OCI-M2 (cell line): Measurements from ENCODE around the gene TNPO2.

Experiments
- DNase-seq: peaks from one replicate; lab custom pipeline; 2025; ENCODE audit not compliant: unreplicated experiment; lab: John Stamatoyannopoulos, UW

The TNPO2 gene

DNA sequence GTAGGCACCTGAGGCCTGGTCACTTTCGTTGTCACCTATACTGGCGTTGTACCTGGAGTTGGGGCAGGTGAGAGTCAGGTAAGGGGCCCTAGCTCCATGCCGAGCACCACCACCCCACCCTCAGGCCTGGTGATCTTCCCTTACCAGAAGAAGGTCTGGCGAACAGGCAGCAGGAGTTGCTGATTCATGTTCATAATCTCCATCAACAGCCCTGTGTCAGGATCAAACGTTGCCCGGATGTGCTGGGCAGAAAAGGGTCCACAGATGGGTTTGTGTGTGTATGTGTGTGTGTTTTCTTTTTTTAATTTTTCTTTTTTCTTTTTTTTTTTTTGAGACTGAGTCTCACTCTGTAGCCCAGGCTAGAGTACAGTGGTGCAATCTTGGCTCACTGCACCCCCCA, 71.5 kb downstream of the TNPO2 start:
- DNase-seq = no peak

DNA sequence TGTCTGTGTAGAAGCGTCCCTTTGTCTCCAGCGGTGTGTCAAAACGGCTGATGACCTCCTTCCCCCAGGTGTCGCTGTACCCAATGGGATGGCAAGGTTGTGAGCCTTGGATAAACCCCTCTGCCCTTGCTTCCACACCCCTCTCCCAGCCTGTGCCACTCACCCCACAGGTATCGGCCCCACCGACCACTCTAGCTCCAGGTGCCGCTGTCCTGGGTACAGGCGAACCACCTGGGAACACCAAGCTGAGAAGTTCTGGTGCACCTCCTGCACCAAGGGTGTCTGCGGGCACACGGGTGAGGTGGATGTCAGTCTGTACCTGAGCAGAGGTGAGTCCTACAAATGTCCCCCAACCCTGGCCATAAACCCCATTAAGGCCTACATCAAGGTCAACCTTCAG, 73.8 kb downstream of the TNPO2 start:
- DNase-seq = no peak
